ENCODE data around the gene ZDHHC14.

The ZDHHC14 gene

DNA sequence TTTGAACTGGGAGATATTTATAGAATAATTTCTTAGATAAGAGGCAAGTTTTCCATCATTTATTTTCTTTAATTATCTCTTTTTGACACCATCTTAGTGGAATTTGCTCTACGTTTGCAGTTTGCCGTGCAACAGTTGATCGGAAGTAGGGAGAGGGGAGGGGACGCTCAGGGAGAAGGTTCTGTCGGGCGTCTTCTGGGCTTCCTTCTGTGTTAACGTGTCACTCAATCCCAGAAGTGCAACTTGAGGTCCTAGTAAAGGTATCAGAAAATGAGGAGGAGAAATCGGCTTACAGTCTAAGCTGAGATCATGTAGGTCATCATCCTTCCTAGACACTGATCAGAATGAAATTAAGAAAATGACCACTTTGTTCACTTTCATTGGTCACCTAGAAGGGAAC lies 293.1 kb downstream of the ZDHHC14 start:
- CTCF ChIA-PET = no interaction called here
- no peak overlapping the region for H3K27ac ChIP-seq

GRCh38 chr6:157675831-157676230 lies 294.8 kb downstream of the ZDHHC14 start:
- ChIA-PET CTCF (interaction anchor here (1.1 kb wide), 1 partner anchor 9 kb away, joined by 6 read pairs; no protein-coding TSS in a partner anchor), POLR2A (ENCODE audit: low non-redundant PET) (no interaction called here)
- no peak for DNase-seq (ENCODE audit: low spot score)

More for the DNA sequence above, 293.1 kb downstream of the ZDHHC14 start:
- no peak for TF ChIP-seq CTCF (conservative IDR thresholded peaks at IDR 0.05; ENCODE audit: low read depth)
- DNase-seq (ENCODE audit: low spot score) = no peak
- POLR2A ChIA-PET (ENCODE audit: low non-redundant PET) = no interaction called here

DNA sequence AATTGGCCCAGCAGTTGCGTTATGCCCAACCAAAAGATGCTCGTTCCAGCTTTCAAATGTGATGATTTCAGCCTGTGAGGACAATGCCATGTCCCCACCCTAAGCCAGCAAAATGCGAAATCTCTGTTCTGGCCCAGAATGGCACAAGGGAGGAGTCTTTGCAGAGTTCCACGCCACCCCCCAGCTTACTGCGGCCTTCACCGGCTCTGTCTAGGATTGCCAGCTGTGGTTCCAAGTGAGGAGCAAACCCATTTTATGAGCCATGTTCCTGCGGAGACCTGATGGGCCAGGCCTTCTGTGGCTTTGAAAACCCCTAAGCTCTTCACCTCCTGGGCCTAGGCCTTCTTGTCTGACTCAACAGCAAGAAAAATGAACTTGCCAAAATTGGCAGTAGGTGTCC lies 295.3 kb downstream of the ZDHHC14 start:
- POLR2A ChIA-PET (ENCODE audit: low non-redundant PET) = no interaction called here
- no peak overlapping the region for H3K27ac ChIP-seq
- no peak for TF ChIP-seq CTCF (conservative IDR thresholded peaks at IDR 0.05; ENCODE audit: low read depth)
- CTCF ChIA-PET = interaction anchor here (1.1 kb wide), 1 partner anchor 10 kb away, joined by 6 read pairs; no protein-coding TSS in a partner anchor
- no peak for DNase-seq (ENCODE audit: low spot score)

More at GRCh38 chr6:157675831-157676230, 294.8 kb downstream of the ZDHHC14 start:
- TF ChIP-seq CTCF (conservative IDR thresholded peaks at IDR 0.05; ENCODE audit: low read depth) = no peak
- no peak overlapping the region for H3K27ac ChIP-seq

GRCh38 chr6:157677235-157677634 lies 296.2 kb downstream of the ZDHHC14 start:
- H3K27ac ChIP-seq = no peak overlapping the region
- CTCF ChIA-PET = interaction anchor here (0.6 to 0.7 kb wide), 2 partner anchors 8 to 16 kb away, joined by 4 read pairs; no protein-coding TSS in a partner anchor
- no peak for TF ChIP-seq CTCF (conservative IDR thresholded peaks at IDR 0.05; ENCODE audit: low read depth)
- POLR2A ChIA-PET (ENCODE audit: low non-redundant PET) = no interaction called here
- no peak for DNase-seq (ENCODE audit: low spot score)

GRCh38 chr6:157679605-157680580 lies 298.9 kb downstream of the ZDHHC14 start:
- ChIA-PET CTCF (interaction anchor here (0.5 to 1.5 kb wide), 2 partner anchors 10 to 13 kb away, joined by 3 to 5 read pairs; no protein-coding TSS in a partner anchor), POLR2A (ENCODE audit: low non-redundant PET) (no interaction called here)
- DNase-seq (ENCODE audit: low spot score) = no peak
- TF ChIP-seq CTCF (conservative IDR thresholded peaks at IDR 0.05; ENCODE audit: low read depth) = no peak
- H3K27ac ChIP-seq = no peak overlapping the region

DNA sequence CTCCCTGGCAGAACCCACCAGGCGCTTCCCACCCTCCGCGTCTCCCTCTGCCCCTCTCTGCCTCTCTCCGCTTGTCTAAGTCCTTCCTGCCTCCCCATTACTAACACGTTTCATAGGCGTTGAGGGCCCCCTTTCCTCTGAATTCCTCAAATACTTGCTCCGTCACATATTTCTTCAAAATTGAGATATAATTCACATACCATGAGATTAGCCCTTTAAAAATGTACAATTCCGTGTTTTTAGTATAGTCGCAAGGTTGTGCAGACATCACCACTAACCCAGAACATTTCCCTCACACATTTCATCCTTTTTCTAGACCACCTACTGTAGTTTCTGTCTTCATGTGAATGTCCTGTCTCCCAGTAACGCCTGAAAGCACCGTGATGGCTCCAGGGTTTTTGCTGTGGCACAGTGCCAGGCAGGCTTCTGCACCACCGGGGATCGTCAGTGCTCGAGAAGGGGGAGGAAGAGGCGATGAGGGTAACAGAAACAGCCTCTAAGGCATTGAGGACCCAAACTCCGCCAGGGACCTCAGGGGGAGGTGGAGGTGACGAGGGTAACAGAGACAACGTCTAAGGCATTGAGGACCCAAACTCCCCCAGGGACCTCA lies 300.2 kb downstream of the ZDHHC14 start:
- no peak overlapping the region for H3K27ac ChIP-seq
- no peak for TF ChIP-seq CTCF (conservative IDR thresholded peaks at IDR 0.05; ENCODE audit: low read depth)
- DNase-seq (ENCODE audit: low spot score) = no peak
- ChIA-PET POLR2A (ENCODE audit: low non-redundant PET) (no interaction called here), CTCF (interaction anchor here (0.5 to 1.5 kb wide), 3 partner anchors 8 to 13 kb away, joined by 3 to 9 read pairs (median 5); no protein-coding TSS in a partner anchor)

All from RWPE1 (cell line).